Measurements from ENCODE around the gene GPBP1. TPM values are rescaled to one million over a fixed set of nuclear protein-coding genes. Genes with fewer than 3 reads are reported as not detected.
"Not testable (repeated sequence)": the region's sequence is repeated elsewhere in the genome, so short reads cannot be mapped to it uniquely, and the experiment has no call there.

GPBP1 gene
- total RNA-seq, 1 experiment from 2014 or later, result 100 TPM

DNA sequence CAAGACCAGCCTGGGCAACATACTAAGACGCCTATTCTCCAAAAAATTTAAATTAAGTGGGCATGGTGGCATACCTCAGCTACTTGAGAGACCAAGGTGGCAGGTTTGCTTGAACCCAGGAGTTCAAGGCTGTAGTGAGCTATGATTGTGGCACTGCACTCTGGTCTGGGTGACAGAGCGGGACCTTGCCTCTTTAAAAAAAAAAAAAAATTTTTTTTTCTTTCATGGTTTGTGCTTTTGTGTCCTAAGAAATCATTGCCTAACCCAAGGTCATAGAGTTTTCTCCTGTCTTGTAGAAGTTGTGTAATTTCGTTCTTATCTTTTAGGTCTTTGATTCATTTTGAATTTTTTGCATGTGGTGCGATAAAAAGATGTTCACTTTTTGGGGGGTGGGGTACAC lies 12.3 kb downstream of the GPBP1 start:
- TF ChIP-seq, protein P1, sequence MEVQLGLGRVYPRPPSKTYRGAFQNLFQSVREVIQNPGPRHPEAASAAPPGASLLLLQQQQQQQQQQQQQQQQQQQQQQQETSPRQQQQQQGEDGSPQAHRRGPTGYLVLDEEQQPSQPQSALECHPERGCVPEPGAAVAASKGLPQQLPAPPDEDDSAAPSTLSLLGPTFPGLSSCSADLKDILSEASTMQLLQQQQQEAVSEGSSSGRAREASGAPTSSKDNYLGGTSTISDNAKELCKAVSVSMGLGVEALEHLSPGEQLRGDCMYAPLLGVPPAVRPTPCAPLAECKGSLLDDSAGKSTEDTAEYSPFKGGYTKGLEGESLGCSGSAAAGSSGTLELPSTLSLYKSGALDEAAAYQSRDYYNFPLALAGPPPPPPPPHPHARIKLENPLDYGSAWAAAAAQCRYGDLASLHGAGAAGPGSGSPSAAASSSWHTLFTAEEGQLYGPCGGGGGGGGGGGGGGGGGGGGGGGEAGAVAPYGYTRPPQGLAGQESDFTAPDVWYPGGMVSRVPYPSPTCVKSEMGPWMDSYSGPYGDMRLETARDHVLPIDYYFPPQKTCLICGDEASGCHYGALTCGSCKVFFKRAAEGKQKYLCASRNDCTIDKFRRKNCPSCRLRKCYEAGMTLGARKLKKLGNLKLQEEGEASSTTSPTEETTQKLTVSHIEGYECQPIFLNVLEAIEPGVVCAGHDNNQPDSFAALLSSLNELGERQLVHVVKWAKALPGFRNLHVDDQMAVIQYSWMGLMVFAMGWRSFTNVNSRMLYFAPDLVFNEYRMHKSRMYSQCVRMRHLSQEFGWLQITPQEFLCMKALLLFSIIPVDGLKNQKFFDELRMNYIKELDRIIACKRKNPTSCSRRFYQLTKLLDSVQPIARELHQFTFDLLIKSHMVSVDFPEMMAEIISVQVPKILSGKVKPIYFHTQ (CRISPR knock-in tag; IDR thresholded peaks at IDR 0.05), result no peak
- TF ChIP-seq CREB1 (CRISPR knock-in tag; IDR thresholded peaks at IDR 0.05), result no peak
- TF ChIP-seq, protein P2, sequence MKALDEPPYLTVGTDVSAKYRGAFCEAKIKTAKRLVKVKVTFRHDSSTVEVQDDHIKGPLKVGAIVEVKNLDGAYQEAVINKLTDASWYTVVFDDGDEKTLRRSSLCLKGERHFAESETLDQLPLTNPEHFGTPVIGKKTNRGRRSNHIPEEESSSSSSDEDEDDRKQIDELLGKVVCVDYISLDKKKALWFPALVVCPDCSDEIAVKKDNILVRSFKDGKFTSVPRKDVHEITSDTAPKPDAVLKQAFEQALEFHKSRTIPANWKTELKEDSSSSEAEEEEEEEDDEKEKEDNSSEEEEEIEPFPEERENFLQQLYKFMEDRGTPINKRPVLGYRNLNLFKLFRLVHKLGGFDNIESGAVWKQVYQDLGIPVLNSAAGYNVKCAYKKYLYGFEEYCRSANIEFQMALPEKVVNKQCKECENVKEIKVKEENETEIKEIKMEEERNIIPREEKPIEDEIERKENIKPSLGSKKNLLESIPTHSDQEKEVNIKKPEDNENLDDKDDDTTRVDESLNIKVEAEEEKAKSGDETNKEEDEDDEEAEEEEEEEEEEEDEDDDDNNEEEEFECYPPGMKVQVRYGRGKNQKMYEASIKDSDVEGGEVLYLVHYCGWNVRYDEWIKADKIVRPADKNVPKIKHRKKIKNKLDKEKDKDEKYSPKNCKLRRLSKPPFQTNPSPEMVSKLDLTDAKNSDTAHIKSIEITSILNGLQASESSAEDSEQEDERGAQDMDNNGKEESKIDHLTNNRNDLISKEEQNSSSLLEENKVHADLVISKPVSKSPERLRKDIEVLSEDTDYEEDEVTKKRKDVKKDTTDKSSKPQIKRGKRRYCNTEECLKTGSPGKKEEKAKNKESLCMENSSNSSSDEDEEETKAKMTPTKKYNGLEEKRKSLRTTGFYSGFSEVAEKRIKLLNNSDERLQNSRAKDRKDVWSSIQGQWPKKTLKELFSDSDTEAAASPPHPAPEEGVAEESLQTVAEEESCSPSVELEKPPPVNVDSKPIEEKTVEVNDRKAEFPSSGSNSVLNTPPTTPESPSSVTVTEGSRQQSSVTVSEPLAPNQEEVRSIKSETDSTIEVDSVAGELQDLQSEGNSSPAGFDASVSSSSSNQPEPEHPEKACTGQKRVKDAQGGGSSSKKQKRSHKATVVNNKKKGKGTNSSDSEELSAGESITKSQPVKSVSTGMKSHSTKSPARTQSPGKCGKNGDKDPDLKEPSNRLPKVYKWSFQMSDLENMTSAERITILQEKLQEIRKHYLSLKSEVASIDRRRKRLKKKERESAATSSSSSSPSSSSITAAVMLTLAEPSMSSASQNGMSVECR (CRISPR knock-in tag; IDR thresholded peaks at IDR 0.05; ENCODE audit: borderline replicate concordance), result no peak
- TF ChIP-seq, protein P3, sequence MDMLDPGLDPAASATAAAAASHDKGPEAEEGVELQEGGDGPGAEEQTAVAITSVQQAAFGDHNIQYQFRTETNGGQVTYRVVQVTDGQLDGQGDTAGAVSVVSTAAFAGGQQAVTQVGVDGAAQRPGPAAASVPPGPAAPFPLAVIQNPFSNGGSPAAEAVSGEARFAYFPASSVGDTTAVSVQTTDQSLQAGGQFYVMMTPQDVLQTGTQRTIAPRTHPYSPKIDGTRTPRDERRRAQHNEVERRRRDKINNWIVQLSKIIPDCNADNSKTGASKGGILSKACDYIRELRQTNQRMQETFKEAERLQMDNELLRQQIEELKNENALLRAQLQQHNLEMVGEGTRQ (CRISPR knock-in tag; IDR thresholded peaks at IDR 0.05), result no peak
- no peak for TF ChIP-seq ZNF671 (CRISPR knock-in tag; IDR thresholded peaks at IDR 0.05)
- TF ChIP-seq, protein P4, sequence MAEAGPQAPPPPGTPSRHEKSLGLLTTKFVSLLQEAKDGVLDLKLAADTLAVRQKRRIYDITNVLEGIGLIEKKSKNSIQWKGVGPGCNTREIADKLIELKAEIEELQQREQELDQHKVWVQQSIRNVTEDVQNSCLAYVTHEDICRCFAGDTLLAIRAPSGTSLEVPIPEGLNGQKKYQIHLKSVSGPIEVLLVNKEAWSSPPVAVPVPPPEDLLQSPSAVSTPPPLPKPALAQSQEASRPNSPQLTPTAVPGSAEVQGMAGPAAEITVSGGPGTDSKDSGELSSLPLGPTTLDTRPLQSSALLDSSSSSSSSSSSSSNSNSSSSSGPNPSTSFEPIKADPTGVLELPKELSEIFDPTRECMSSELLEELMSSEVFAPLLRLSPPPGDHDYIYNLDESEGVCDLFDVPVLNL (CRISPR knock-in tag; IDR thresholded peaks at IDR 0.05; ENCODE audit: borderline replicate concordance, low read depth), result no peak
- TF ChIP-seq, protein P5, sequence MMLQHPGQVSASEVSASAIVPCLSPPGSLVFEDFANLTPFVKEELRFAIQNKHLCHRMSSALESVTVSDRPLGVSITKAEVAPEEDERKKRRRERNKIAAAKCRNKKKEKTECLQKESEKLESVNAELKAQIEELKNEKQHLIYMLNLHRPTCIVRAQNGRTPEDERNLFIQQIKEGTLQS (CRISPR knock-in tag; conservative IDR thresholded peaks at IDR 0.05), result no peak
- TF ChIP-seq KAT7 (CRISPR knock-in tag; IDR thresholded peaks at IDR 0.05; ENCODE audit: borderline replicate concordance), result no peak
- TF ChIP-seq FOXP1 (CRISPR knock-in tag; IDR thresholded peaks at IDR 0.05; ENCODE audit: borderline replicate concordance), result no peak
- no peak for TF ChIP-seq SMAD4 (CRISPR knock-in tag; IDR thresholded peaks at IDR 0.05)
- peak overlapping the region; percentile 89 for H3K27ac Mint-ChIP-seq
- CTCF ChIA-PET, result no interaction called here
- DNase-seq (ENCODE audit: low spot score) (no peak), ATAC-seq (no peak)
- no peak overlapping the region for H3K4me3 Mint-ChIP-seq
- peaks cover 8% of the 10 kb centered on the region for H3K36me3 Mint-ChIP-seq
- no peaks in the 10 kb centered on the region for H3K27me3 Mint-ChIP-seq (ENCODE audit: low read depth)
- POLR2A ChIA-PET, result no interaction called here
- H3K4me1 Mint-ChIP-seq, result peaks cover 60% of the 10 kb centered on the region
- H3K9me3 Mint-ChIP-seq, result no peaks in the 10 kb centered on the region

DNA sequence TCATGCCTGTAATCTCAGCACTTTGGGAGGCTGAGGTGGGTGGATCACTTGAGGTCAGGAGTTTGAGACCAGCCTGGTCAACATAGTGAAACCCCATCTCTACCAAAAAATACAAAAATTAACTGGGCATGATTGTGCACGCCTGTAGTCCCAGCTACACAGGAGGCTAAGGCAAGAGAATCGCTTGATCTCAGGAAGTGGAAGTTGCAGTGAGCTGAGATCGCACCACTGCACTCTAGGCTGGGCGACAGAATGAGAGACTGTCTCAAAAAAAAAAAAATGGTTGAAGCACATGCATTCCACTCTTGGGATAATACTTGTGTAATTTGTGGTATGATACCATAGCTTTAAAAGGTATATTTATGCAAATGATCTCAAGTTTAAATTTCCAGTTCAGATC lies 14.1 kb downstream of the GPBP1 start:
- ATAC-seq; H3K9me3 Mint-ChIP-seq; H3K27me3 Mint-ChIP-seq (ENCODE audit: low read depth); DNase-seq (ENCODE audit: low spot score); H3K4me3 Mint-ChIP-seq: not testable (repeated sequence)
- ChIA-PET CTCF (interaction anchor here (0.6 kb wide), 1 partner anchor 50 kb away, joined by 5 read pairs; no protein-coding TSS in a partner anchor), POLR2A (interaction anchor here (0.6 to 1.2 kb wide), 2 partner anchors 15 to 111 kb away, joined by 4 to 6 read pairs; partner anchors contain the start of gene GPBP1)
- peaks cover 14% of the 10 kb centered on the region for H3K36me3 Mint-ChIP-seq
- peak overlapping the region; percentile 70 for H3K27ac Mint-ChIP-seq
- peaks cover 61% of the 10 kb centered on the region for H3K4me1 Mint-ChIP-seq

DNA sequence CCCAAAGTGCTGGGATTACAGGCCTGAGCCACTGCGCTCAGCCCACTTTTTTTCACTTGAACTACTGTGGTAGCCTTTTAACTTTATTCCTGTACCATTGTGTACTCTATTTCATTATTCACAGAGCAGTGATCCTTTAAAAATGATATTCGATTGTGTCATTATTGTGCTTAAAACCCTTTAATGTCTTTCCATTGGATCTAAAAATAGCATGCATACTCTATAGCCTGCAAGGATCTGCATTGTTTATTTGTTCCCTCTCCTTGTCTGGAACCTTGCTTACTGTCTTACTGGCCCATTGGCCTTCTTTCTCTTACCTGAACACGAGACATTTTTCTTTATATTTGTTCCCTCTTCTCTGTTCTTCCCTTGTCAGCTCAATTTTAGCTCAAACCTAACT lies 15.7 kb downstream of the GPBP1 start:
- no peak for DNase-seq (ENCODE audit: low spot score)
- H3K4me3 Mint-ChIP-seq, result no peak overlapping the region
- H3K9me3 Mint-ChIP-seq, result no peaks in the 10 kb centered on the region
- ChIA-PET POLR2A (interaction anchor here (1.8 kb wide), 1 partner anchor 16 kb away, joined by 7 read pairs; the partner anchor contains the start of gene GPBP1), CTCF (no interaction called here)
- H3K27ac Mint-ChIP-seq, result peak overlapping the region; percentile 46
- H3K4me1 Mint-ChIP-seq, result peaks cover 56% of the 10 kb centered on the region
- no peaks in the 10 kb centered on the region for H3K27me3 Mint-ChIP-seq (ENCODE audit: low read depth)
- ATAC-seq, result no peak
- H3K36me3 Mint-ChIP-seq, result peaks cover 13% of the 10 kb centered on the region
- no peak for TF ChIP-seq SMAD4 (CRISPR knock-in tag; IDR thresholded peaks at IDR 0.05)
- no peak for TF ChIP-seq GABPB1 (CRISPR knock-in tag; IDR thresholded peaks at IDR 0.05)
- TF ChIP-seq SP1 (CRISPR knock-in tag; conservative IDR thresholded peaks at IDR 0.05), result no peak
- TF ChIP-seq, protein P6, sequence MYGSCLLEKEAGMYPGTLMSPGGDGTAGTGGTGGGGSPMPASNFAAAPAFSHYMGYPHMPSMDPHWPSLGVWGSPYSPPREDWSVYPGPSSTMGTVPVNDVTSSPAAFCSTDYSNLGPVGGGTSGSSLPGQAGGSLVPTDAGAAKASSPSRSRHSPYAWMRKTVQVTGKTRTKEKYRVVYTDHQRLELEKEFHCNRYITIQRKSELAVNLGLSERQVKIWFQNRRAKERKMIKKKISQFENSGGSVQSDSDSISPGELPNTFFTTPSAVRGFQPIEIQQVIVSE (CRISPR knock-in tag; IDR thresholded peaks at IDR 0.05; ENCODE audit: borderline replicate concordance), result no peak
- no peak for TF ChIP-seq SOX15 (CRISPR knock-in tag; IDR thresholded peaks at IDR 0.05)
- TF ChIP-seq FOXJ3 (CRISPR knock-in tag; IDR thresholded peaks at IDR 0.05; ENCODE audit: borderline replicate concordance), result no peak
- TF ChIP-seq ZNF219 (CRISPR knock-in tag; IDR thresholded peaks at IDR 0.05; ENCODE audit: borderline replicate concordance), result no peak
- TF ChIP-seq, protein P7, sequence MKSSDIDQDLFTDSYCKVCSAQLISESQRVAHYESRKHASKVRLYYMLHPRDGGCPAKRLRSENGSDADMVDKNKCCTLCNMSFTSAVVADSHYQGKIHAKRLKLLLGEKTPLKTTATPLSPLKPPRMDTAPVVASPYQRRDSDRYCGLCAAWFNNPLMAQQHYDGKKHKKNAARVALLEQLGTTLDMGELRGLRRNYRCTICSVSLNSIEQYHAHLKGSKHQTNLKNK (CRISPR knock-in tag; IDR thresholded peaks at IDR 0.05), result no peak
